K562 (cell line): ENCODE results near the gene AGRN. TPM values are rescaled to one million over a fixed set of nuclear protein-coding genes. Genes with fewer than 3 reads are reported as not detected.

Experiments used
- ATAC-seq: fragments of 200-7000 bp; cut with Tn5 transposase; 3 replicates; pipeline ENCODE4 v1.9.1; 2020; ENCODE audit warnings: moderate library complexity
- BruUV-seq: library from RNA; stranded (reverse); fragments of 400-500 nt; replicated peaks from 2 replicates; lab custom pipeline; 2021; lab: Mats Ljungman, UMichigan
- CTCF ChIA-PET: fragments of 300-600 bp; formaldehyde crosslinking; extraction: SDS; loops from one replicate; lab custom pipeline; 2021; ENCODE audit warnings: low intra/inter-chr PET ratio; lab: Yijun Ruan, JAX
- POLR2A ChIA-PET: fragments of 300-600, 350-650 bp; sonication (Branson Sonifier 250); formaldehyde crosslinking; extraction: SDS; loops from one replicate; lab custom pipeline; 2021; ENCODE audit warnings: antibody characterized with exemption, inconsistent platforms; lab: Yijun Ruan, JAX
- DNase-seq, 4 experiments: peaks; one replicate each; pipeline versions ENCODE4 v3.0.0 to v3.0.0-alpha.2; 2011 to 2018; ENCODE audit warnings: low spot score in 3 of 4, mixed read lengths in 3 of 4; ENCODE audit errors: extremely low read depth in 1 of 4
- FAIRE-seq: peaks from 2 replicates; lab custom pipeline; 2011; peaks lifted over from hg19 to GRCh38; lab: Jason Lieb, UNC
- H2AFZ ChIP-seq: 2 replicates; pipeline ENCODE4 v1.6.0; 2011; ENCODE audit warnings: low read depth, low read length, control low read depth, inconsistent platforms
- H3K27ac ChIP-seq: fragments of 200-600 bp; 3 replicates; pipeline ENCODE4 v1.8.0; 2011; ENCODE audit warnings: low read depth, mild to moderate bottlenecking, control low read depth, inconsistent platforms, low read length, moderate library complexity, mixed read lengths; ENCODE audit errors: extremely low read depth
- H3K27me3 ChIP-seq, 2 experiments: fragments of 300-600 bp in 1 of 2; 2 replicates in 1 of 2; 3 replicates in 1 of 2; pipeline versions ENCODE4 v1.6.0 to v1.8.0; 2011; ENCODE audit warnings: inconsistent platforms in 2 of 2, low read length in 2 of 2, mild to moderate bottlenecking in 1 of 2, mixed read lengths in 1 of 2, moderate library complexity in 1 of 2; ENCODE audit not compliant: control insufficient read depth in 2 of 2, insufficient read depth in 2 of 2
- H3K36me3 ChIP-seq: fragments of 300-600 bp; 3 replicates; pipeline ENCODE4 v1.8.0; 2011; ENCODE audit warnings: mild to moderate bottlenecking, low read length, inconsistent platforms; ENCODE audit not compliant: control insufficient read depth, insufficient read depth
- H3K4me1 ChIP-seq, 2 experiments: fragments of 200-600 bp in 1 of 2; replicated peaks in 1 of 2; 2 replicates in 1 of 2; 3 replicates in 1 of 2; pipeline versions ENCODE4 v1.5.1 to v1.8.0; 2011; ENCODE audit warnings: inconsistent platforms in 2 of 2, low read length in 2 of 2, mild to moderate bottlenecking in 1 of 2, mixed read lengths in 1 of 2, moderate library complexity in 1 of 2; ENCODE audit not compliant: control insufficient read depth in 2 of 2, insufficient read depth in 2 of 2
- H3K4me2 ChIP-seq: 2 replicates; pipeline ENCODE4 v1.6.1; 2011; ENCODE audit warnings: low read length, control low read depth, inconsistent platforms, mixed read lengths; ENCODE audit not compliant: insufficient read depth
- H3K4me3 ChIP-seq: fragments of 200-600 bp; sonication (generic), shearing (Covaris generic); 2 replicates; pipeline ENCODE4 v1.5.1; 2016; ENCODE audit warnings: control low read depth, inconsistent platforms
- H3K79me2 ChIP-seq: fragments of 200-600 bp; 3 replicates; pipeline ENCODE4 v1.8.0; 2011; ENCODE audit warnings: low read length, inconsistent platforms; ENCODE audit not compliant: control insufficient read depth, insufficient read depth
- H3K9ac ChIP-seq, 2 experiments: 2 replicates each; pipeline versions ENCODE4 v1.6.0 to v1.6.1; 2011; ENCODE audit warnings: low read depth in 2 of 2, low read length in 2 of 2, control low read depth in 1 of 2, inconsistent platforms in 1 of 2, mild to moderate bottlenecking in 1 of 2, mixed read lengths in 1 of 2; ENCODE audit not compliant: insufficient read depth in 1 of 2
- H3K9me1 ChIP-seq: one replicate; pipeline ENCODE4 v1.6.0; 2011; ENCODE audit warnings: inconsistent platforms, mild to moderate bottlenecking, low read length, moderate library complexity; ENCODE audit not compliant: control insufficient read depth, insufficient read depth
- H3K9me3 ChIP-seq: replicated peaks from 2 replicates; pipeline ENCODE4 v1.5.1; 2011; ENCODE audit warnings: low read depth, low read length, inconsistent platforms; ENCODE audit not compliant: control insufficient read depth, insufficient read depth
- H4K20me1 ChIP-seq: replicated peaks from 2 replicates; pipeline ENCODE4 v1.6.1; 2011; ENCODE audit warnings: low read length, inconsistent platforms, mixed read lengths; ENCODE audit not compliant: control insufficient read depth, insufficient read depth
- MTA2 ChIP-seq: fragments of 450-650 bp; IDR thresholded peaks from 2 replicates; pipeline ENCODE4 v1.6.1; 2016; ENCODE audit warnings: low read depth
- POLR2A ChIP-seq: fragments of 450-650 bp; conservative IDR thresholded peaks from 2 replicates; pipeline ENCODE4 v1.6.1; 2016
- POLR2G ChIP-seq: fragments of 200-400 bp; formaldehyde crosslinking; IDR thresholded peaks from 2 replicates; pipeline ENCODE4 v1.6.1; 2017; ENCODE audit warnings: low read depth, mild to moderate bottlenecking, antibody characterized with exemption, low read length, moderate library complexity
- SUPT5H ChIP-seq: fragments of 450-650 bp; IDR thresholded peaks from 2 replicates; pipeline ENCODE4 v1.6.1; 2016
- WGBS: fragments of 100-300 bp; shearing (Covaris generic); methylation state at CpG from one replicate; pipeline ENCODE4 v1.1.6; 2016; ENCODE audit warnings: low coverage, mixed read lengths; ENCODE audit not compliant: insufficient coverage; ENCODE audit errors: missing lambda C conversion rate; 5-methylcytosine and 5-hydroxymethylcytosine counted together
- in situ Hi-C: fragments of 300-500 bp; cut with MboI; formaldehyde crosslinking; loops from 4 replicates; pipeline ENCODE4 v1.15.0; 2018; ENCODE audit warnings: inconsistent platforms, mixed read lengths
- intact Hi-C: fragments of 100-400 bp; cut with micrococcal nuclease; formaldehyde crosslinking; loops from 2 replicates; pipeline ENCODE4 v1.14.2; 2022
- polyA plus RNA-seq, 8 experiments: library from polyadenylated mRNA; depleted of rRNA in 4 of 8; stranded (reverse) in 5 of 8; unstranded in 3 of 8; fragments of >200 nt; fragmentation: Nextera tagmentation in 2 of 8; fragmentation: Illumina TruSeq in 1 of 8; extraction: Ambion mirVana in 2 of 8; extraction: Trizol in 1 of 8; gene quantifications; 2 replicates each; pipeline versions ENCODE4 v1.2.1 to v1.2.3, GENCODE V29; 2011 to 2014; ENCODE audit warnings: inconsistent platforms in 1 of 8, missing spikeins in 1 of 8
- total RNA-seq, 7 experiments: library from RNA; depleted of rRNA in 6 of 7; stranded (reverse); fragments of >200 nt in 6 of 7; fragmentation: Illumina TruSeq in 2 of 7; extraction: Trizol in 2 of 7; gene quantifications; 2 replicates each; pipeline versions ENCODE4 v1.2.1 to v1.2.3, GENCODE V29; 2011 to 2021; ENCODE audit warnings: low replicate concordance in 1 of 7
- TF ChIP-seq, protein P1 (sequence below): fragments of 250-450 bp; sonication (Bioruptor Pico); IDR thresholded peaks from 2 replicates; pipeline ENCODE4 v1.5.1; 2021; ENCODE audit warnings: mild to moderate bottlenecking
- TF ChIP-seq, protein P2 (sequence below), 3 experiments: fragments of 200-800 bp in 1 of 3; sonication (Bioruptor generic) in 1 of 3; sonication (generic) in 1 of 3; formaldehyde crosslinking in 1 of 3; IDR thresholded peaks; 2 replicates each; pipeline versions ENCODE4 v1.6.1 to v1.8.0; 2016 to 2022; ENCODE audit warnings: mild to moderate bottlenecking in 2 of 3, missing compliant biosample characterization in 2 of 3, missing genetic modification characterization in 2 of 3, missing genetic modification reagents in 1 of 3
- TF ChIP-seq, protein P3 (sequence below), 2 experiments: fragments of 450-650 bp; IDR thresholded peaks; 2 replicates each; pipeline ENCODE4 v1.6.1; 2016
- TF ChIP-seq, protein P4 (sequence below): sonication (generic); formaldehyde crosslinking; IDR thresholded peaks from 2 replicates; pipeline ENCODE4 v1.8.0; 2023; ENCODE audit warnings: mild to moderate bottlenecking, missing genetic modification reagents
- TF ChIP-seq, protein P5 (sequence below), 2 experiments: fragments of 450-650 bp in 1 of 2; sonication (generic) in 1 of 2; formaldehyde crosslinking; conservative IDR thresholded peaks; 2 replicates each; pipeline versions ENCODE4 v1.4.0 to v1.8.1; 2020 to 2022; ENCODE audit warnings: mild to moderate bottlenecking in 1 of 2, missing genetic modification reagents in 1 of 2

The AGRN gene
- total and polyA plus RNA-seq, 9 of the 15 experiments (the other 6 are each of a cell fraction or from before 2014, with no cell fraction given): 0.04 to 111 (median 18.1) TPM

DNA sequence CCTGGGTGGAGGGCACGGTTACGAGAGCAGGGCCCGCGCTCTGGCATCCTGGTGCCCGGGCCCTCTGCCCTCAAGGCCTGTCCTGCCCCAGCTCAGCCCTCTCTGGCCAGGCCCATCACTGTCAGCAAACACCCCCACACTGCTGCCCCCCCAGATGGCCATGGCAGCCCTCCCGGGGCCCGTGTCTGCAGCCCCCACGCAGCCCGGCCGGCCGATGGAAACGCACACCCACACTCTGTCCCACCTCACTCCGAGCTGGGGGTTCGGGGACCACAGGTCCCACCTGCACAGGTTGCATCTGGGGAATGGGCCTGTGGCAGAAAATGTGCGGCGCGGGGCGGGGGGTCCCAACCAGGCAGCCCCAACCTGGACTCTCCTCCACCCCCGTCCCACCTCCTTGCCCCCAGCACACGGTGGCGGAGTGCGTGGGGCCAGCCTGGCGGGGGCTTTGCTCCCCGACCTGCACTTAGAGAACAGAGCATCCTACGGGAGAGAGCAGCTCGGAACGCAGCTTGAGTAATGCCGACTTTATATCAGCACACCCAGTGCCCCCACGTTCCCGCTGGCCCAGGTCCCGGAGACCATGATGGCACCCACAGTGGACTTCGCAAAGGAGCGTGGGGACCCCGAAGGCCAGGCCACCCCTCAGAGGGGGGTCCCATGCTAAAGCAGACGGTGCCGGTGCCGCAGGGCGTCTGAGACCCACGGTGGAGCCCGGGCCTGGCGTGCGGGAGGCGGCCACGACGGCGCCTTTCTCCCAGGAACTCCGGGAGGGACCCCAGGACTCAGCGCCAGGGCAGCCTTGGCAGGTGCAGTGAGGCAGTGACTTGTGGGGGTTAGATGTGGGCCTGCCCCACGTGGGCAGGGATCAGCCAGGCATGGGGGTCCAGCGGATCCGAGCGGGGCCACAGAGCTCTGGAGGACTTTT lies 61.7 kb downstream of the AGRN start:
- Histone ChIP-seq H3K4me3 (no peak overlapping the region), H4K20me1 (no peaks in the 10 kb centered on the region), H3K9me1 (no peaks in the 10 kb centered on the region), H3K36me3 (peaks cover 20% of the 10 kb centered on the region; the same call in 1 of the 3 replicates), H3K9me3 (no peaks in the 10 kb centered on the region; the same call in 1 of the 2 replicates), H3K4me2 (no peak overlapping the region), H2AFZ (no peak overlapping the region), H3K9ac (peak overlapping the region in 1 of 2 experiments; percentile 20; a peak in 1 of 4 replicates), H3K79me2 (no peaks in the 10 kb centered on the region), H3K27ac (no peak overlapping the region), H3K27me3 (no peaks in the 10 kb centered on the region), H3K4me1 (peaks cover 12 to 64% of the 10 kb centered on the region in 2 experiments)
- BruUV-seq: TSS peak; percentile 67
- POLR2A ChIA-PET: interaction anchor here (1.0 to 1.1 kb wide), 2 partner anchors 16 to 157 kb away, joined by 3 read pairs; no protein-coding TSS in a partner anchor
- intact Hi-C loops (no loop called here), in situ Hi-C loops (no loop called here)
- ATAC-seq (no peak), DNase-seq (no peak), FAIRE-seq (no peak)
- CTCF ChIA-PET: no interaction called here
- 90% methylated on average over 40 of the region's 52 CpGs for WGBS
- TF ChIP-seq, protein P1, sequence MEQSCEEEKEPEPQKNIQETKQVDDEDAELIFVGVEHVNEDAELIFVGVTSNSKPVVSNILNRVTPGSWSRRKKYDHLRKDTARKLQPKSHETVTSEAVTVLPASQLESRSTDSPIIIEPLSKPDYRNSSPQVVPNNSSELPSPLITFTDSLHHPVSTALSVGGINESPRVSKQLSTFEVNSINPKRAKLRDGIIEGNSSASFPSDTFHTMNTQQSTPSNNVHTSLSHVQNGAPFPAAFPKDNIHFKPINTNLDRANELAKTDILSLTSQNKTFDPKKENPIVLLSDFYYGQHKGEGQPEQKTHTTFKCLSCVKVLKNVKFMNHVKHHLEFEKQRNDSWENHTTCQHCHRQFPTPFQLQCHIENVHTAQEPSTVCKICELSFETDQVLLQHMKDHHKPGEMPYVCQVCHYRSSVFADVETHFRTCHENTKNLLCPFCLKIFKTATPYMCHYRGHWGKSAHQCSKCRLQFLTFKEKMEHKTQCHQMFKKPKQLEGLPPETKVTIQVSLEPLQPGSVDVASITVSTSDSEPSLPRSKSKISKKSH (CRISPR knock-in tag): no peak
- TF ChIP-seq, protein P2, sequence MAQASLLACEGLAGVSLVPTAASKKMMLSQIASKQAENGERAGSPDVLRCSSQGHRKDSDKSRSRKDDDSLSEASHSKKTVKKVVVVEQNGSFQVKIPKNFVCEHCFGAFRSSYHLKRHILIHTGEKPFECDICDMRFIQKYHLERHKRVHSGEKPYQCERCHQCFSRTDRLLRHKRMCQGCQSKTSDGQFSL (CRISPR knock-in tag; IDR thresholded peaks at IDR 0.05): peak; percentile 63; the same call in 1 of the 2 replicates
- TF ChIP-seq, protein P2 (tag; IDR thresholded peaks at IDR 0.05): no peak
- TF ChIP-seq, protein P3, sequence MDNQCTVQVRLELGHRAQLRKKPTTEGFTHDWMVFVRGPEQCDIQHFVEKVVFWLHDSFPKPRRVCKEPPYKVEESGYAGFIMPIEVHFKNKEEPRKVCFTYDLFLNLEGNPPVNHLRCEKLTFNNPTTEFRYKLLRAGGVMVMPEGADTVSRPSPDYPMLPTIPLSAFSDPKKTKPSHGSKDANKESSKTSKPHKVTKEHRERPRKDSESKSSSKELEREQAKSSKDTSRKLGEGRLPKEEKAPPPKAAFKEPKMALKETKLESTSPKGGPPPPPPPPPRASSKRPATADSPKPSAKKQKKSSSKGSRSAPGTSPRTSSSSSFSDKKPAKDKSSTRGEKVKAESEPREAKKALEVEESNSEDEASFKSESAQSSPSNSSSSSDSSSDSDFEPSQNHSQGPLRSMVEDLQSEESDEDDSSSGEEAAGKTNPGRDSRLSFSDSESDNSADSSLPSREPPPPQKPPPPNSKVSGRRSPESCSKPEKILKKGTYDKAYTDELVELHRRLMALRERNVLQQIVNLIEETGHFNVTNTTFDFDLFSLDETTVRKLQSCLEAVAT (IDR thresholded peaks at IDR 0.05): 0 out of 4 replicates have a peak, but pooled peaks of 1 of the 2 experiments have one; percentile 16
- TF ChIP-seq SUPT5H: 0 out of 2 replicates have a peak, but pooled peaks have one; percentile 22
- TF ChIP-seq, protein P4, sequence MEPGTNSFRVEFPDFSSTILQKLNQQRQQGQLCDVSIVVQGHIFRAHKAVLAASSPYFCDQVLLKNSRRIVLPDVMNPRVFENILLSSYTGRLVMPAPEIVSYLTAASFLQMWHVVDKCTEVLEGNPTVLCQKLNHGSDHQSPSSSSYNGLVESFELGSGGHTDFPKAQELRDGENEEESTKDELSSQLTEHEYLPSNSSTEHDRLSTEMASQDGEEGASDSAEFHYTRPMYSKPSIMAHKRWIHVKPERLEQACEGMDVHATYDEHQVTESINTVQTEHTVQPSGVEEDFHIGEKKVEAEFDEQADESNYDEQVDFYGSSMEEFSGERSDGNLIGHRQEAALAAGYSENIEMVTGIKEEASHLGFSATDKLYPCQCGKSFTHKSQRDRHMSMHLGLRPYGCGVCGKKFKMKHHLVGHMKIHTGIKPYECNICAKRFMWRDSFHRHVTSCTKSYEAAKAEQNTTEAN (CRISPR knock-in tag): no peak
- TF ChIP-seq MTA2: no peak
- 0 out of 2 replicates have a peak, but pooled peaks have one; percentile 35 for TF ChIP-seq POLR2A
- TF ChIP-seq, protein P5, sequence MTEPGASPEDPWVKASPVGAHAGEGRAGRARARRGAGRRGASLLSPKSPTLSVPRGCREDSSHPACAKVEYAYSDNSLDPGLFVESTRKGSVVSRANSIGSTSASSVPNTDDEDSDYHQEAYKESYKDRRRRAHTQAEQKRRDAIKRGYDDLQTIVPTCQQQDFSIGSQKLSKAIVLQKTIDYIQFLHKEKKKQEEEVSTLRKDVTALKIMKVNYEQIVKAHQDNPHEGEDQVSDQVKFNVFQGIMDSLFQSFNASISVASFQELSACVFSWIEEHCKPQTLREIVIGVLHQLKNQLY (CRISPR knock-in tag; conservative IDR thresholded peaks at IDR 0.05): 0 out of 4 replicates have a peak, but pooled peaks of 1 of the 2 experiments have one; percentile 17
- TF ChIP-seq POLR2G: peak; percentile 68
